ENCODE data around the gene DYNC1H1. TPM values are rescaled to one million over a fixed set of nuclear protein-coding genes. Genes with fewer than 3 reads are reported as not detected.

Gene DYNC1H1
- total RNA-seq, 4 donors from 2014 or later: 606 to 1,020 (median 666) TPM

DNA sequence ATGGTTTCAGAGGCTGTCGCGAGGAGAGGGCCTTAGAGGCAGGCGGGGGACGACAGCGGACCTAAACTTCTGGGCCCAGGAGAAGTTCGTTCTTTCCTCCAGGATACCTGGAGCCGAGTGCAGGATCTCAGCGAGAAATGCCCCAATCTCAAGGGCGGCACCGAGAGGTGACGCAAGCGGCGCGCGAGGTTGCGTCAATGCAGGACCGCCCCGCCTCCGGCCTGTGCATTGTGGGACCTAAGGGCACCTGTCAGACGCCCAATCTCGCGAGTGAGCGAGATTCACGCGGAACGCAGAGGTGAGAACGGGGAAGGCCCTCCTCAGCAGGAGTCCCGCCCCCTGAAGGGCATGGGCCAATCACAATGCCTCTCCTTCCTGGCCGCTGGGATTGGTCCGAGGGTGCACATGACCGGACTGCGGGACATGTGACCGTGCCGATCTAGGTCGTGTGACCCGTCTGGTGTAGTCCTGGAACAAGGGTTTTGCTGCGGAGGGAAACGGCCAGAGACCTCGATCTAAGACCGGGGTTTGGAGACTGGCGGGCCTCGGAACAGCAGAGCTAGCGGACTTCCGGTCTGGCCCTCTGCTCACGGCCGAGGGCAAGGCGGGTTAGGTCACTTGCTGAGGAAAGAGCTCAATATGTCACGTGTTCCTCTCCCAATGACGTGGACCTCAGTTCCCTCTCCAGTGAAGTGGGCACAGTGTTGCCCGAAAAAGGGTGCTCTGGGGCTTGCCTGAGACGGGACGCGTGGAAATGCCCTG lies 16.3 kb upstream of the DYNC1H1 start:
- WGBS, 2 donors (ENCODE audit: low coverage in 1 of 2): 0% methylated on average over 2 of the region's 53 CpGs; no CpG with 5 or more reads in 1 of the 2 donors
- peak; percentile 68 for TF ChIP-seq EP300 (IDR thresholded peaks at IDR 0.05)
- TF ChIP-seq, protein P1, sequence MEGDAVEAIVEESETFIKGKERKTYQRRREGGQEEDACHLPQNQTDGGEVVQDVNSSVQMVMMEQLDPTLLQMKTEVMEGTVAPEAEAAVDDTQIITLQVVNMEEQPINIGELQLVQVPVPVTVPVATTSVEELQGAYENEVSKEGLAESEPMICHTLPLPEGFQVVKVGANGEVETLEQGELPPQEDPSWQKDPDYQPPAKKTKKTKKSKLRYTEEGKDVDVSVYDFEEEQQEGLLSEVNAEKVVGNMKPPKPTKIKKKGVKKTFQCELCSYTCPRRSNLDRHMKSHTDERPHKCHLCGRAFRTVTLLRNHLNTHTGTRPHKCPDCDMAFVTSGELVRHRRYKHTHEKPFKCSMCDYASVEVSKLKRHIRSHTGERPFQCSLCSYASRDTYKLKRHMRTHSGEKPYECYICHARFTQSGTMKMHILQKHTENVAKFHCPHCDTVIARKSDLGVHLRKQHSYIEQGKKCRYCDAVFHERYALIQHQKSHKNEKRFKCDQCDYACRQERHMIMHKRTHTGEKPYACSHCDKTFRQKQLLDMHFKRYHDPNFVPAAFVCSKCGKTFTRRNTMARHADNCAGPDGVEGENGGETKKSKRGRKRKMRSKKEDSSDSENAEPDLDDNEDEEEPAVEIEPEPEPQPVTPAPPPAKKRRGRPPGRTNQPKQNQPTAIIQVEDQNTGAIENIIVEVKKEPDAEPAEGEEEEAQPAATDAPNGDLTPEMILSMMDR (IDR thresholded peaks at IDR 0.05): no peak
- TF ChIP-seq POLR2A (IDR thresholded peaks at IDR 0.05): peak; percentile 78 to 93
- TF ChIP-seq POLR2AphosphoS5 (IDR thresholded peaks at IDR 0.05): peak; percentile 96

DNA sequence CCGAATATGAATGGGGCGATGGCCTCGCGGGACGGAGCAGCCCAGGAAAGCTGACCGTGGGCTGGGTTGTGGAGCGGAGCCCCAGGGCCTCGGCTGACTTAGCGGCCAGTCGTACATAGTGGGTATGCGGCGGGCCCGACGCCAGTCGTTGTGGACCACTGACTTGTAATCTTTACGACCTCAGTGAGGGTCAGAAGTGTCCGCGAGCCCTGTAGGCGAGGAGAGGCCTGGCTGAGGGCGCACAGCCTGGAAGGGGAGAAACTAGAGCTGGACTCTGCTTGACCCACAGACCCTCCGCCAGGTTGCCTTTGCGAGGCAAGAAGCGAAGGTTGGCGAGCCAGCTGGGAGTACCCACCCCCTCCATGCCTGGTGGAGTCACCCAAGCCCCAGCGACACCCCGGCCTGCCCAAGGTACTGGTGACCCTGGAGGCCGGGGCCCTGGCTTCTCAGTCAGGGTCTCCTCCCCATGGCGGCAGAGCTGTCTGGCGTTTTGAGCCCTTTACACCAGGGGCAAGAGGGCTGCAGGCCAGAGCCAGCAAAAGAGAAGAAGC lies 15.6 kb upstream of the DYNC1H1 start:
- Histone ChIP-seq H3K4me1 (peaks cover 0 to 29% (median 11%) of the 10 kb centered on the region in 3 donors), H3K27ac (peak overlapping the region; percentile 84 to 98 (median 96)), H3K27me3 (peaks cover 27% of the 10 kb centered on the region), H3K4me3 (peak overlapping the region; percentile 55 to 61), H3K9me3 (no peaks in the 10 kb centered on the region), H3K36me3 (no peaks in the 10 kb centered on the region)
- ATAC-seq: no peak
- WGBS, 2 donors (ENCODE audit: low coverage in 1 of 2): no CpG with 5 or more reads among the region's 29 CpGs
- TF ChIP-seq, protein P1 (IDR thresholded peaks at IDR 0.05): peak in 1 of 4 experiments; percentile 5
- no peak for TF ChIP-seq POLR2A (IDR thresholded peaks at IDR 0.05)
- no peak for TF ChIP-seq EP300 (IDR thresholded peaks at IDR 0.05)
- TF ChIP-seq POLR2AphosphoS5 (IDR thresholded peaks at IDR 0.05): no peak

More for the DNA sequence above, 16.3 kb upstream of the DYNC1H1 start:
- Histone ChIP-seq H3K4me1 (peaks cover 0 to 29% (median 11%) of the 10 kb centered on the region in 3 donors), H3K9me3 (no peaks in the 10 kb centered on the region), H3K4me3 (peak overlapping the region; percentile 61 to 75), H3K27ac (peak overlapping the region; percentile 95 to 98 (median 97)), H3K27me3 (peaks cover 33% of the 10 kb centered on the region), H3K36me3 (no peaks in the 10 kb centered on the region)
- peak; percentile 99 for ATAC-seq

DNA sequence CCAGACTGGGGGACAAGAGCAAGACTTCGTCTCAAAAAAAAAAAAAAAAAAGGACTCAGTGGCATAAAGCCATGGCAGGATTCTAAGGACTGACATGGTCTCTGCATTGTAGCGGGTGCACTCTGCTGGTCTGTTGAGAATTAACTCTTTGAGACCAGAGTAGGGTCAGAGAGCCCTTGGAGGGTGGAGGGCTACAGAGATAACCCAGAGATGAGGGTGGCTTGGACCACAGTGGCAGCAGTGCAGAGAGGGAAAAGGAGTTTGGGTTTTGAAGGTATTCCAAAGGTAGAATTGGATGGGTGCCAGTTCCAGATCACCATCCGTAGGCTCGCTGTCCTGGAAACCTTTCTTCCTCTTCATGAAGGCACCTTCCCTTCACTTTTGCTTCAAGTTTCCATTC lies 14.3 kb upstream of the DYNC1H1 start:
- Histone ChIP-seq H3K4me3 (no peak overlapping the region), H3K36me3 (no peaks in the 10 kb centered on the region), H3K4me1 (peaks cover 0 to 29% (median 11%) of the 10 kb centered on the region in 3 donors), H3K27me3 (peaks cover 15% of the 10 kb centered on the region), H3K27ac (peak overlapping the region in 2 of 4 donors; percentile 10 to 24), H3K9me3 (no peaks in the 10 kb centered on the region)
- 38 to 73% methylated on average over 4 of the region's 4 CpGs for WGBS, 2 donors (ENCODE audit: low coverage in 1 of 2)
- no peak for ATAC-seq
- TF ChIP-seq, protein P1 (IDR thresholded peaks at IDR 0.05): no peak
- TF ChIP-seq EP300 (IDR thresholded peaks at IDR 0.05): no peak
- no peak for TF ChIP-seq POLR2AphosphoS5 (IDR thresholded peaks at IDR 0.05)
- no peak for TF ChIP-seq POLR2A (IDR thresholded peaks at IDR 0.05)

DNA sequence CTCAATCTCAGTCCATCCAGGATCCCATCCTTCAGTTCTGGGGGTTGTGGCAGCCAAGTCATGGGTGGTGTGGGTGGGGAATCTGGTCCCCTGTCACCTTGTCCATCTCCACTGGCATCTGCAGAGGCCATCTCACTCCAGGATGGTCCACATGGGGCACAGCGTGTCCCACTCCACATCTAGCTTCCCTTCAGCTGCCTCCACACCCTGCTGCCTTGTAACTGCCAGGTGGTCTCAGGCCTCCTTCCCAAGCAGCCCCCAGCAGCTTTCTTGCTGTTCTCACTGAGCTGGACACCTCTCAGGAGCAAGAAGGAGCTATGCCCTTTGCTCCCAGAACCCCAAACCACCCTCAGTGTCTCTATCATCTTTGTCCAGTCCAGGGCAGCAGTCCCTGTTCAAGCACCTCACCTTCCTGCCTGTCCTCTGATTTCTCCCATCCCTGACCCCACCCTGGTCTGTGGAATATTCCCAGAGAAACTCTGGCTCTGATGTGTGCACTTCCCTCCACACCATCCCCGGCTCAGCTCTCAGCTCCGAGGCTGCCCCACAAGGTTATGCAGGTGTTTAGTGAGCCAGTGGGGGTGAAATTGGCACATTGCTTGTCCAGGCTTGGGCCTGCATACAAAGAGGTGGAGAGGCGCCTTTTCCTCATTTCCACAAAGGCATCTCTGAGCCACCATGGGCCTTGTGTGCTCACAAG lies 13.7 kb upstream of the DYNC1H1 start:
- TF ChIP-seq EP300 (IDR thresholded peaks at IDR 0.05) (no peak), POLR2AphosphoS5 (IDR thresholded peaks at IDR 0.05) (no peak), POLR2A (IDR thresholded peaks at IDR 0.05) (no peak)
- TF ChIP-seq, protein P1 (IDR thresholded peaks at IDR 0.05): no peak
- H3K36me3 ChIP-seq: no peaks in the 10 kb centered on the region
- no peaks in the 10 kb centered on the region for H3K9me3 ChIP-seq
- H3K27me3 ChIP-seq: peaks cover 14% of the 10 kb centered on the region
- no peak overlapping the region for H3K4me3 ChIP-seq
- H3K27ac ChIP-seq: peak overlapping the region in 2 of 4 donors; percentile 10 to 24
- 77% methylated on average over 3 of the region's 4 CpGs; no CpG with 5 or more reads in 1 of the 2 donors for WGBS, 2 donors (ENCODE audit: low coverage in 1 of 2)
- ATAC-seq: no peak
- H3K4me1 ChIP-seq: peaks cover 0 to 29% (median 11%) of the 10 kb centered on the region in 3 donors

All from gastroesophageal sphincter (tissue), 4 donors.